ENCODE results near the gene SAPCD1. TPM values are rescaled to one million over a fixed set of nuclear protein-coding genes. Genes with fewer than 3 reads are reported as not detected.

Gene SAPCD1
- total RNA-seq, 1 experiment from 2014 or later = not detected

DNA sequence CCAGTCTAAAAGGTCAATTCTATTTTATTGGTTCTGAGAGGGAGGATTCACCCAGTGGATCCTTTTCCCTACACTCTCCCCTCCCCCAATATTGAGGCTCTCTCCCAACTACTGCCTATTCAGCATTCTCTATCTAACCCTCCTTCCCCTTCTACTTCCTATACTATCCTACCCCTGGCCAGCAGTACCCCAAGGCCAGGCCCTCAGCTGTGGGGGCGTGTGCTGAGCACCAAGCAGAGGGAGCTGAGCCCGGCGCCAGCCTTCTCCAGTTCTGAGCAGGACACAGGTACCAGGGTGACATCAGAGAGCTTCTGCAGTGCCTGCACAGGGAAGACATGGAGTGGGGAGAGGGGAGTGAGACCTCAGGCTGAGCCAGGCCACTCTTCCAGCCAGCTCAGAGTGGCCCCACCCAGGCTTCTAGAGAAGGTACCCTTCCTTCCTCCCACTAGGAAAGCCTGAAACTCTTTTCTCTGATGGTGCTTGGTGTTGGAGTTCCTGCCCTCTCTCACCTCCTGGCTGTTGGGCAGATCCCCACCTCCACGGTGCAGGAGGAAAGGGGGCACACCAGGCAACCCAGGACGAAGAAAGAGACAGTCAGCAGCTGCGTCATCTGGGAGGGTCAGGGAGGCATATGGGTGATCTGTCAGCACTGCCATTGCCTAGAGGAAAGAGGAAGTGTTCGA, 35.3 kb upstream of the SAPCD1 start:
- Histone ChIP-seq H3K27me3 (no peaks in the 10 kb centered on the region), H3K9me3 (no peaks in the 10 kb centered on the region), H3K4me3 (no peak overlapping the region), H3K36me3 (peaks cover 16% of the 10 kb centered on the region)
- no peak for DNase-seq

DNA sequence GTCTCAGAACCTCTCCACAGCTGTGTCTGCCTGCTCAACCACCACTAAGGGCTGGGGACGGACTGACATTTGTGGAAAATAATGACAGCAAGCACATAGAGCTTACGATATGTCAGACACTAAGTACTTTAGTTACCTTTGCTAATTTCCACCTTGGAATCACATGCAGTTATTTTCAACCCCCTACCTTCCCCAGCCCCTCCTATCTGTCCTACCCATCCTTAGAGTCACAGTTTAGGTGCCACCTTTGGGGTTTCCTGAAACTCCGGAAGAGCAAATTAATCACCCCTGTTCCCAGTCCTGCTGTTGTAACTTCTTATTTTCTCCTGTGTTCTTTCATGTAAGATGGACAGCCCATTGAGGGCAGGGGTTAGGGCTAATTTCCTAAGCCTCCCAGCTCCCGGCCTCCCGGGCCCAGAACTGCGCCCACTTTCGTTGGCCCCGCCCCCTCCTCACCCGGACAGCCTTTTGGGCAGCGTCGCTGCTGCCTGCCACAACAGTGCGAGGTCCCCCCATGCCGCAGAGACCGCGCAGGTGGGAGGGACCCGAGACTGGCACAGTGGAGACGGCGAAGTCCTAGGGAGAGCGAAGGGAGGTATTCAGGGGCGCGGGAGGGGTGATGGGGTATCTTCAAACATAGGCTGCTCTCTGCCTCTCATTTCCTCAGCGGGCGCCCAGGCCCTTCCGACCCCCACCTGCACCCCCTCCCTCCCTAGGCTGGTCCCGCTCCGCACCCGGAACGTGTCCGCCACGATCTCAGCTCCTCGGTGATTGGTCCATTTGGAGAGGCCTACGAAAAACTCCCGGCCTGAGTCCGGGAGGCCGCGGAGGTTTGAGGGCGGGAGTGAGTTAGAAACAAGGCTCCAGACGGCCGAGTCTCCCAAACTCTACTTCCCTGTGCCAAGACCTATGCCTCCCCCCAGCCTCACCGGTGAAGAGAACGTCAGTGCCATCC, 34.5 kb upstream of the SAPCD1 start:
- H3K36me3 ChIP-seq = peaks cover 22% of the 10 kb centered on the region
- no peaks in the 10 kb centered on the region for H3K27me3 ChIP-seq
- no peaks in the 10 kb centered on the region for H3K9me3 ChIP-seq
- no peak overlapping the region for H3K4me3 ChIP-seq
- DNase-seq = no peak

- peaks cover 31% of the 10 kb centered on the region for H3K36me3 ChIP-seq
- DNase-seq = no peak
These were observed 33.5 kb upstream of the SAPCD1 start, which contains the start of gene DDAH2 for GRCh38 chr6:31728767-31729514. TSS of gene DDAH2 (minus strand) at chr6:31729299. CDS start at chr6:31729161, 138 bp downstream.

GRCh38 chr6:31729515-31729978, 32.9 kb upstream of the SAPCD1 start:
- peak; percentile 73 for DNase-seq
- Histone ChIP-seq H3K9me3 (no peaks in the 10 kb centered on the region), H3K27me3 (no peaks in the 10 kb centered on the region), H3K4me3 (peak overlapping the region; percentile 66), H3K36me3 (peaks cover 37% of the 10 kb centered on the region)

More at GRCh38 chr6:31728767-31729514, 33.5 kb upstream of the SAPCD1 start, which contains the start of gene DDAH2:
- H3K27me3 ChIP-seq = no peaks in the 10 kb centered on the region
- no peaks in the 10 kb centered on the region for H3K9me3 ChIP-seq
- H3K4me3 ChIP-seq = peak within 1 kb of the TSS; percentile 66

- H3K4me3 ChIP-seq = peak overlapping the region; percentile 66
- no peaks in the 10 kb centered on the region for H3K27me3 ChIP-seq
- peak; percentile 83 for DNase-seq
- peaks cover 43% of the 10 kb centered on the region for H3K36me3 ChIP-seq
- H3K9me3 ChIP-seq = no peaks in the 10 kb centered on the region
These were observed 32.4 kb upstream of the SAPCD1 start for GRCh38 chr6:31729979-31730630.

DNA sequence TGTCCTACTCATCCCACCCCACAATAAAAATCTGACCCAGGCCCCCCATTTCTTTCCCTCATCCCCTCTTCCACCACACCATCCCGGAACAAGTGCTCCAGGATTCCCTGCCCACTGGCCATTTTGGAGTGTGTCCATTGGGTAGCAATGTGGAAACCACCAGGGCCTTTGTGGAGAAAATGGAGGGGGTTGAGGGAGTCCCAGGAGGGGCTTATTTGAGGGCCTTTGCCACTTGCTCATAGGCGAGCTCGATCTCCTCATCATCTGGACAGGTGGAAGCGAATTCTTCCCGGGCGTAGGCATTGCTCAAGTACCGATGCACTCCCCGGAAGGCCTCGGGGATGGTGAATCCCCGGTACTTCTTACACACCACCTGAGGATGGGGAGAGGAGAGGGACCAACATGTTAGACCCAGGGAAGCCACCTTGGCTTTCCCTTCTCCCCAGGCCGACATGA, 31.8 kb upstream of the SAPCD1 start:
- Histone ChIP-seq H3K4me3 (peak overlapping the region; percentile 66), H3K36me3 (peaks cover 45% of the 10 kb centered on the region), H3K27me3 (no peaks in the 10 kb centered on the region), H3K9me3 (no peaks in the 10 kb centered on the region)
- no peak for DNase-seq

DNA sequence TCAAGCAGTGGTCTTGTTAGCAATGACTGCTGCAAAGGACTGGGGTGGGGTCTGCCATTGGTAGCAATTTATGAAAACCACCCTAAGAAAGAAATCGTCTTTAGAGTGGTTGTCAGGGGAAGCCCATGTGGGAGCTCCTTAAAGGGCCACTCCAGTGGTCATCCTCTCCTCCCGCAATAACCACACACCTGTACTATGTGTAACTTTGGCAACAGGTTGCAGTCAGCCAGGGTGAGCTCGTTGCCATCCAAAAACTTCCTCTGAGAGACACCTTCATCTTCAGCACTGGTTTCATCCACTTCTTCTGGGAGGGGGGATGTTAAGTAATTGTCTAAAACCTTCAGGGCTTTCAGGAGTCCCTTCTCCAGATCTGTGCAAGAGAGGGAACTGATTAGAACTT, 30.4 kb upstream of the SAPCD1 start:
- no peak for DNase-seq
- H3K9me3 ChIP-seq = no peaks in the 10 kb centered on the region
- H3K27me3 ChIP-seq = no peaks in the 10 kb centered on the region
- no peak overlapping the region for H3K4me3 ChIP-seq
- peaks cover 45% of the 10 kb centered on the region for H3K36me3 ChIP-seq

- H3K4me3 ChIP-seq = no peak overlapping the region; the same call in 1 of the 2 replicates
- H3K36me3 ChIP-seq = peaks cover 45% of the 10 kb centered on the region
- DNase-seq = no peak
- no peaks in the 10 kb centered on the region for H3K9me3 ChIP-seq
- H3K27me3 ChIP-seq = no peaks in the 10 kb centered on the region
These were observed 28.7 kb upstream of the SAPCD1 start for GRCh38 chr6:31733734-31734133.

GRCh38 chr6:31734247-31734820, 28.1 kb upstream of the SAPCD1 start:
- Histone ChIP-seq H3K36me3 (peaks cover 45% of the 10 kb centered on the region), H3K4me3 (peak overlapping the region; percentile 82), H3K27me3 (no peaks in the 10 kb centered on the region), H3K9me3 (no peaks in the 10 kb centered on the region)
- DNase-seq = no peak

GRCh38 chr6:31734821-31735406, 27.5 kb upstream of the SAPCD1 start:
- peak; percentile 73 for DNase-seq
- Histone ChIP-seq H3K36me3 (peaks cover 45% of the 10 kb centered on the region), H3K9me3 (no peaks in the 10 kb centered on the region), H3K27me3 (no peaks in the 10 kb centered on the region), H3K4me3 (peak overlapping the region; percentile 82)

- H3K36me3 ChIP-seq = peaks cover 38% of the 10 kb centered on the region
- no peaks in the 10 kb centered on the region for H3K27me3 ChIP-seq
- peak; percentile 88 for DNase-seq
- H3K4me3 ChIP-seq = peak within 1 kb of the TSS; percentile 82
- H3K9me3 ChIP-seq = no peaks in the 10 kb centered on the region
These were observed 26.3 kb upstream of the SAPCD1 start, which contains the start of gene CLIC1 for GRCh38 chr6:31736021-31736767. TSS of gene CLIC1 (minus strand) at chr6:31736530. CDS start at chr6:31736300, 230 bp downstream.

- no peaks in the 10 kb centered on the region for H3K9me3 ChIP-seq
- no peak for DNase-seq
These were observed 25.6 kb upstream of the SAPCD1 start for GRCh38 chr6:31736768-31737314.

GRCh38 chr6:31737315-31737990, 25.0 kb upstream of the SAPCD1 start:
- H3K27me3 ChIP-seq = no peaks in the 10 kb centered on the region
- peaks cover 38% of the 10 kb centered on the region for H3K36me3 ChIP-seq
- H3K4me3 ChIP-seq = no peak overlapping the region
- DNase-seq = no peak
- H3K9me3 ChIP-seq = no peaks in the 10 kb centered on the region

More at GRCh38 chr6:31736768-31737314, 25.6 kb upstream of the SAPCD1 start:
- peak overlapping the region; percentile 82 for H3K4me3 ChIP-seq
- H3K27me3 ChIP-seq = no peaks in the 10 kb centered on the region
- peaks cover 38% of the 10 kb centered on the region for H3K36me3 ChIP-seq

Measured in MG63 (cell line).